ENCODE results near the gene IL17RE.
"Not testable (repeated sequence)": the region's sequence is repeated elsewhere in the genome, so short reads cannot be mapped to it uniquely, and the experiment has no call there.

IL17RE gene

DNA sequence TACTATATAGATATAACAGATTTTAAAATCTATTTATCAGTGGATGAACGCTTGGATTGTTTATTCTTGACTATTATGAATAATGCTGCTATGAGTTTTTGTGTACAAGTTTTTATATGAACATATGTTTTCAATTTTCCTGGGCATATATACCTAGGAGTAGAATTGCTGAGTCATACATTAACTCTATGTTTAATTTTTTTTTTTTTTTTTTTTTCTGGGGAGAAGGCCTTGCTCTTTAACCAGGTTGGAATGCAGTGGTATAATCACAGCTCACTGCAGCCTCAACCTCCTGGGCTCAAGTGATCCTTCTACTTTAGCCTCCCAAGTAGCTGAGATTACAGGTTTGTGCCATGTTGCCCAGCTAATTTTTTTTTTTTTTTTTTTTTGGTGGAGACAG is 31.7 kb upstream of the IL17RE start:
- TF ChIP-seq, protein P1, sequence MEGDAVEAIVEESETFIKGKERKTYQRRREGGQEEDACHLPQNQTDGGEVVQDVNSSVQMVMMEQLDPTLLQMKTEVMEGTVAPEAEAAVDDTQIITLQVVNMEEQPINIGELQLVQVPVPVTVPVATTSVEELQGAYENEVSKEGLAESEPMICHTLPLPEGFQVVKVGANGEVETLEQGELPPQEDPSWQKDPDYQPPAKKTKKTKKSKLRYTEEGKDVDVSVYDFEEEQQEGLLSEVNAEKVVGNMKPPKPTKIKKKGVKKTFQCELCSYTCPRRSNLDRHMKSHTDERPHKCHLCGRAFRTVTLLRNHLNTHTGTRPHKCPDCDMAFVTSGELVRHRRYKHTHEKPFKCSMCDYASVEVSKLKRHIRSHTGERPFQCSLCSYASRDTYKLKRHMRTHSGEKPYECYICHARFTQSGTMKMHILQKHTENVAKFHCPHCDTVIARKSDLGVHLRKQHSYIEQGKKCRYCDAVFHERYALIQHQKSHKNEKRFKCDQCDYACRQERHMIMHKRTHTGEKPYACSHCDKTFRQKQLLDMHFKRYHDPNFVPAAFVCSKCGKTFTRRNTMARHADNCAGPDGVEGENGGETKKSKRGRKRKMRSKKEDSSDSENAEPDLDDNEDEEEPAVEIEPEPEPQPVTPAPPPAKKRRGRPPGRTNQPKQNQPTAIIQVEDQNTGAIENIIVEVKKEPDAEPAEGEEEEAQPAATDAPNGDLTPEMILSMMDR (IDR thresholded peaks at IDR 0.05; ENCODE audit: poor library complexity, severe bottlenecking) = no peak
- DNase-seq (ENCODE audit: low spot score) (no peak), ATAC-seq (ENCODE audit: low read depth) (peak; percentile 35; the same call in 1 of the 3 replicates)
- peaks cover 4% of the 10 kb centered on the region for H3K4me1 ChIP-seq (ENCODE audit: insufficient read depth, poor library complexity, severe bottlenecking)
- peak overlapping the region; percentile 28 for H3K27ac ChIP-seq (ENCODE audit: poor library complexity, severe bottlenecking)
- no peaks in the 10 kb centered on the region for H3K27me3 ChIP-seq (ENCODE audit: insufficient read depth, poor library complexity, severe bottlenecking)
- no peaks in the 10 kb centered on the region for H3K9me3 ChIP-seq (ENCODE audit: severe bottlenecking)
- H3K36me3 ChIP-seq (ENCODE audit: low read depth) = no peaks in the 10 kb centered on the region
- H3K4me3 ChIP-seq (ENCODE audit: severe bottlenecking) = no peak overlapping the region

DNA sequence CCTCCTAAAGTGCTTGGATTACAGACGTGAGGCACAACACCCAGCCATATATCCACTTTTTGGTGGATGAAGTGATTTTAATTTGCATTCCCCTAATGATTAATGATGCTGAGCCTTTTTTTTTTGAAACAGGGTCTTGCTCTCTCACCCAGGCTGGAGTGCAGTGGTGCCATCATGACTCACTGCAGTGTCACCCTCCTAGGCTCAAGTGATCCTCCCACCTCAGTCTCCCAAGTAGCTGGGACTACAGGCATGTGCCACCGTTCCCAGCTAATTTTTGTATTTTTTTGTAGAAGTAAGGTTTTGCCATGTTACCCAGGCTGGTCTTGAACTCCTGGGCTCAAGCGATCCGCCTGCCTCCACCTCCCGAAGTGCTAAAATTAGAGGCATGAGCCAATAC is 30.6 kb upstream of the IL17RE start:
- not testable (repeated sequence) for DNase-seq (ENCODE audit: low spot score); H3K4me3 ChIP-seq (ENCODE audit: severe bottlenecking); H3K27ac ChIP-seq (ENCODE audit: poor library complexity, severe bottlenecking); H3K36me3 ChIP-seq (ENCODE audit: low read depth); H3K4me1 ChIP-seq (ENCODE audit: insufficient read depth, poor library complexity, severe bottlenecking); H3K27me3 ChIP-seq (ENCODE audit: insufficient read depth, poor library complexity, severe bottlenecking); H3K9me3 ChIP-seq (ENCODE audit: severe bottlenecking); ATAC-seq (ENCODE audit: low read depth)

DNA sequence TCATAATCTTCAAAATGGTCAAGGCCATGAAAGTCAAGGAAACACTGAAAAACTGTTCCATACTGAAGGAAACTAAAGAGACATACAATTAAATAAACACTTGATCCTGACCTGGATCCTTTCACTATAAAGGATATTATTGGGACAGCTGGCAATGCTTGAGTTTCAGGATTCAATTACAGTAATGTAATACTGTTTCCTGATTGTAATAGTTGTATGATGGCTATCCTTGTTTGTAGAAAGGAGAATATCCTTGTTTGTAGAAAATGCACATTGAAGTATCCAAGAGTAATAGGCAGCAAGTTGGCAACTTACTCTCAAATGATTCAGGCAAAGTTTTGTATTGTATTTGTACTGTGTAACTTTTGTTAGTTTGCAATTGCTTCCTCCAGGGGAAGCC is 27.2 kb upstream of the IL17RE start:
- Histone ChIP-seq H3K27ac (ENCODE audit: poor library complexity, severe bottlenecking) (no peak overlapping the region), H3K4me1 (ENCODE audit: insufficient read depth, poor library complexity, severe bottlenecking) (peaks cover 4% of the 10 kb centered on the region), H3K36me3 (ENCODE audit: low read depth) (no peaks in the 10 kb centered on the region), H3K9me3 (ENCODE audit: severe bottlenecking) (no peaks in the 10 kb centered on the region), H3K4me3 (ENCODE audit: severe bottlenecking) (no peak overlapping the region), H3K27me3 (ENCODE audit: insufficient read depth, poor library complexity, severe bottlenecking) (no peaks in the 10 kb centered on the region)
- no peak for ATAC-seq (ENCODE audit: low read depth)
- no peak for DNase-seq (ENCODE audit: low spot score)
- TF ChIP-seq, protein P1 (IDR thresholded peaks at IDR 0.05; ENCODE audit: poor library complexity, severe bottlenecking) = no peak

DNA sequence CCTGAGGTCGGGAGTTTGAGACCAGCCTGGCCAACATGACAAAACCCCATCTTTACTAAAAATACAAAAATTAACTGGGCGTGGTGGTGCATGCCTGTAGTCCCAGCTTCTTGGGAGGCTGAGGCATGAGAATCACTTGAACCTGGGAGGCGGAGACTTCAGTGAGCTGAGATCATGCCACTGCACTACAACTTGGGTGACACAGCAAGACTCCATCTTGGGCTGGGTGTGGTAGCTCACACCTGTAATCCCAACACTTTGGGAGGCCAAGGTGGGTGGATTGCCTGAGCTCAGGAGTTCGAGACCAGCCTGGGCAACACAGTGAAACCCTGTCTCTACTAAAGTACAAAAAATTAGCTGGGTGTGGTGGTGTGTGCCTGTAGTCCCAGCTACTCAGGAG is 26.4 kb upstream of the IL17RE start:
- H3K4me1 ChIP-seq (ENCODE audit: insufficient read depth, poor library complexity, severe bottlenecking); H3K27me3 ChIP-seq (ENCODE audit: insufficient read depth, poor library complexity, severe bottlenecking); H3K9me3 ChIP-seq (ENCODE audit: severe bottlenecking); H3K4me3 ChIP-seq (ENCODE audit: severe bottlenecking); H3K36me3 ChIP-seq (ENCODE audit: low read depth); H3K27ac ChIP-seq (ENCODE audit: poor library complexity, severe bottlenecking); ATAC-seq (ENCODE audit: low read depth); DNase-seq (ENCODE audit: low spot score): not testable (repeated sequence)

DNA sequence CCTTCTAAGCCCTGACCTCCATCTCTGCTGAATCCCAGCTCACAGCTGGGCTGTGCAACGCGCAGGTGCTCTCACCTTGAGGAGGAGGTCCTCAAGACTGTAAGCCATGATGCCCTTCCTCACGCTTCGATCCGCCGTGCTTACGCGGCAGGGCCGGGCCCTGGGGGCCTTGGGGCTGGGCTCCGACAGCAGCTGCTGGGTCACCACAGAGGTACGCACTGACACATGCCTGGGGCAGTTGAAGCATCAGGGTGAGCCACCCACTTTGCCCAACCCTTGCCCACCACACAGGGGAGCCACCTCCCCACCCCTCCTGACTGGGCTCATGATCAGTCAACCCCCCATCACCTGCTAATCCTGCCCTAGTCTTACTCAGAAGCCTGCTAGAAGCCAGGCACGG is 25.7 kb upstream of the IL17RE start:
- no peak overlapping the region for H3K4me3 ChIP-seq (ENCODE audit: severe bottlenecking)
- no peak overlapping the region for H3K27ac ChIP-seq (ENCODE audit: poor library complexity, severe bottlenecking)
- ATAC-seq (ENCODE audit: low read depth) = 0 out of 3 replicates have a peak, but pooled peaks have one; percentile 35
- TF ChIP-seq, protein P1 (IDR thresholded peaks at IDR 0.05; ENCODE audit: poor library complexity, severe bottlenecking) = no peak
- no peaks in the 10 kb centered on the region for H3K36me3 ChIP-seq (ENCODE audit: low read depth)
- H3K27me3 ChIP-seq (ENCODE audit: insufficient read depth, poor library complexity, severe bottlenecking) = no peaks in the 10 kb centered on the region
- H3K4me1 ChIP-seq (ENCODE audit: insufficient read depth, poor library complexity, severe bottlenecking) = no peaks in the 10 kb centered on the region
- H3K9me3 ChIP-seq (ENCODE audit: severe bottlenecking) = no peaks in the 10 kb centered on the region
- no peak for DNase-seq (ENCODE audit: low spot score)

DNA sequence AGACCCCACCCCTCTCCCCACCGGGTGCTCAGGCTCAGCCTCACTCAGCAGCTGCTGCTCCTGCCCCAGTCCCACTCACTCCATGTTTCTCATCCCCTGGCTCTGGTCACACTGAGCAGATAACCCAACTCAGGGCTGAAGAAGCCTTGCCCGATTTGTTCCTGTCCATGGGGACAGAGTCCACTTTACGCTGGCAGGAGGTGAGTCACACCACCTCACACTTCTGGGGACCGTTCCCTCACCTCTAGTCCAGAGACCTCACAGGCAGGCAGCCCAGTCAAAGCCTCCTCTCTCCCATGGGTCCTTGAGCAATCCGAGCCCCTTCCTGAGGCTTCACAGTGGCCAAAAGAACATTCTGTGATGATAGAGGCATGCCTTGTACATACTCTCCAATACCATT is 23.9 kb upstream of the IL17RE start:
- Histone ChIP-seq H3K9me3 (ENCODE audit: severe bottlenecking) (no peaks in the 10 kb centered on the region), H3K27ac (ENCODE audit: poor library complexity, severe bottlenecking) (no peak overlapping the region), H3K36me3 (ENCODE audit: low read depth) (no peaks in the 10 kb centered on the region), H3K27me3 (ENCODE audit: insufficient read depth, poor library complexity, severe bottlenecking) (no peaks in the 10 kb centered on the region), H3K4me1 (ENCODE audit: insufficient read depth, poor library complexity, severe bottlenecking) (peaks cover 3% of the 10 kb centered on the region), H3K4me3 (ENCODE audit: severe bottlenecking) (no peak overlapping the region)
- TF ChIP-seq, protein P1 (IDR thresholded peaks at IDR 0.05; ENCODE audit: poor library complexity, severe bottlenecking) = no peak
- no peak for ATAC-seq (ENCODE audit: low read depth)
- no peak for DNase-seq (ENCODE audit: low spot score)
